ENCODE measurements around the gene SMPD1. TPM values are rescaled to one million over a fixed set of nuclear protein-coding genes. Genes with fewer than 3 reads are reported as not detected.

The SMPD1 gene
- total RNA-seq, 1 experiment from 2014 or later = 13.0 TPM

Other genes starting within 250 kb of the SMPD1 start
- not detected in 2 replicates for gene OR52B2, start 220.1 kb upstream of the SMPD1 start, total RNA-seq (2014; rRNA removed; shearing (Covaris generic))
- not detected in 2 replicates for gene OR52W1, start 191.2 kb upstream of the SMPD1 start, total RNA-seq (2014; rRNA removed; shearing (Covaris generic))
- gene C11orf42, start 184.9 kb upstream of the SMPD1 start, total RNA-seq (2014; rRNA removed; shearing (Covaris generic)) = not detected in 2 replicates
- 16.2 and 17.2 TPM in 2 replicates for gene FHIP1B, start 155.8 kb upstream of the SMPD1 start, total RNA-seq (2014; rRNA removed; shearing (Covaris generic))
- gene CNGA4, start 151.4 kb upstream of the SMPD1 start, total RNA-seq (2014; rRNA removed; shearing (Covaris generic)) = not detected in 2 replicates
- gene CCKBR, start 130.6 kb upstream of the SMPD1 start, total RNA-seq (2014; rRNA removed; shearing (Covaris generic)) = 0.24 TPM in 1 of 2 replicates, not detected in the other
- not detected in 2 replicates for gene CAVIN3, start 70.0 kb upstream of the SMPD1 start, total RNA-seq (2014; rRNA removed; shearing (Covaris generic))
- gene APBB1, start 28.6 kb downstream of the SMPD1 start, total RNA-seq (2014; rRNA removed; shearing (Covaris generic)) = 19.6 and 20.2 TPM in 2 replicates
- not detected in 2 replicates for gene HPX, start 50.5 kb downstream of the SMPD1 start, total RNA-seq (2014; rRNA removed; shearing (Covaris generic))
- gene TRIM3, start 83.5 kb downstream of the SMPD1 start, total RNA-seq (2014; rRNA removed; shearing (Covaris generic)) = 10.0 and 15.6 TPM in 2 replicates
- 39.5 and 40.1 TPM in 2 replicates for gene ARFIP2, start 90.9 kb downstream of the SMPD1 start, total RNA-seq (2014; rRNA removed; shearing (Covaris generic))
- gene TIMM10B, start 91.0 kb downstream of the SMPD1 start, total RNA-seq (2014; rRNA removed; shearing (Covaris generic)) = 40.9 and 41.1 TPM in 2 replicates
- gene DNHD1, start 106.8 kb downstream of the SMPD1 start, total RNA-seq (2014; rRNA removed; shearing (Covaris generic)) = 3.5 and 4.7 TPM in 2 replicates
- gene RRP8, start 213.1 kb downstream of the SMPD1 start, total RNA-seq (2014; rRNA removed; shearing (Covaris generic)) = 15.8 and 15.9 TPM in 2 replicates
- gene ILK, start 213.3 kb downstream of the SMPD1 start, total RNA-seq (2014; rRNA removed; shearing (Covaris generic)) = 73.7 and 81.4 TPM in 2 replicates
- gene TAF10, start 221.7 kb downstream of the SMPD1 start, total RNA-seq (2014; rRNA removed; shearing (Covaris generic)) = 68.1 and 82.0 TPM in 2 replicates
- 8.1 and 8.7 TPM in 2 replicates for gene TPP1, start 228.9 kb downstream of the SMPD1 start, total RNA-seq (2014; rRNA removed; shearing (Covaris generic))